Hepatocyte (in vitro differentiated cells): ENCODE data around the gene LRRC26. TPM values are rescaled to one million over a fixed set of nuclear protein-coding genes. Genes with fewer than 3 reads are reported as not detected.

Experiments used
- DNase-seq: peaks from one replicate; pipeline ENCODE4 v3.0.0-alpha.2; 2016; ENCODE audit warnings: low spot score
- H2AFZ ChIP-seq: fragments of 200-600 bp; sonication (generic); 2 replicates; pipeline ENCODE4 v1.6.0; 2016; ENCODE audit warnings: antibody characterized with exemption, mild to moderate bottlenecking
- H3K27ac ChIP-seq: fragments of 200-600 bp; sonication (generic); 2 replicates; pipeline ENCODE4 v1.5.1; 2016; ENCODE audit warnings: mild to moderate bottlenecking
- H3K27me3 ChIP-seq: fragments of 200-600 bp; sonication (generic); 2 replicates; pipeline ENCODE4 v1.6.1; 2016
- H3K36me3 ChIP-seq: fragments of 200-600 bp; sonication (generic); replicated peaks from 2 replicates; pipeline ENCODE4 v1.5.1; 2016; ENCODE audit warnings: low read depth; ENCODE audit not compliant: insufficient read depth
- H3K4me1 ChIP-seq: fragments of 200-600 bp; sonication (generic); 2 replicates; pipeline ENCODE4 v1.5.1; 2016; ENCODE audit warnings: mild to moderate bottlenecking, moderate library complexity; ENCODE audit not compliant: insufficient read depth
- H3K4me2 ChIP-seq: fragments of 200-600 bp; sonication (generic); 2 replicates; pipeline ENCODE4 v1.6.0; 2016
- H3K4me3 ChIP-seq: fragments of 200-600 bp; sonication (generic); 2 replicates; pipeline ENCODE4 v1.5.1; 2016; ENCODE audit warnings: mild to moderate bottlenecking
- H3K79me2 ChIP-seq: fragments of 200-600 bp; sonication (generic); 2 replicates; pipeline ENCODE4 v1.6.0; 2017; ENCODE audit warnings: mild to moderate bottlenecking
- H3K9me2 ChIP-seq: fragments of 200-600 bp; sonication (generic); replicated peaks from 2 replicates; pipeline ENCODE4 v1.6.0; 2017; ENCODE audit warnings: mild to moderate bottlenecking; ENCODE audit not compliant: insufficient read depth
- H3K9me3 ChIP-seq: fragments of 200-600 bp; sonication (generic); 2 replicates; pipeline ENCODE4 v1.5.1; 2016; ENCODE audit warnings: low read depth, mild to moderate bottlenecking
- H4K20me1 ChIP-seq: fragments of 200-600 bp; sonication (generic); 2 replicates; pipeline ENCODE4 v1.6.0; 2016; ENCODE audit warnings: mild to moderate bottlenecking; ENCODE audit not compliant: insufficient read depth, poor library complexity, severe bottlenecking
- CTCF ChIP-seq: fragments of 200-600 bp; sonication (generic); IDR thresholded peaks from 2 replicates; pipeline ENCODE4 v1.5.1; 2016; ENCODE audit warnings: antibody characterized with exemption, mild to moderate bottlenecking; ENCODE audit not compliant: poor library complexity
- EZH2 ChIP-seq: fragments of 200-600 bp; sonication (generic); IDR thresholded peaks from 2 replicates; pipeline ENCODE4 v1.6.1; 2016; ENCODE audit warnings: antibody characterized with exemption, mild to moderate bottlenecking, borderline replicate concordance
- EZH2phosphoT487 ChIP-seq: fragments of 200-600 bp; sonication (generic); IDR thresholded peaks from one replicate; pipeline ENCODE4 v1.6.1; 2018; ENCODE audit warnings: antibody characterized with exemption, mild to moderate bottlenecking, low read depth, moderate library complexity; ENCODE audit not compliant: unreplicated experiment, severe bottlenecking
- WGBS: methylation state at CpG from one replicate; pipeline ENCODE4 v1.1.6; 2016; ENCODE audit warnings: low lambda C conversion rate; ENCODE audit errors: missing lambda C conversion rate; 5-methylcytosine and 5-hydroxymethylcytosine counted together
- polyA plus RNA-seq: library from polyadenylated mRNA; unstranded; fragments of >200 nt; fragmentation: Nextera tagmentation; extraction: Ambion mirVana; gene quantifications from 2 replicates; pipeline ENCODE4 v1.2.1, GENCODE V29; 2016
- total RNA-seq: library from RNA; depleted of rRNA; stranded (reverse); fragments of >200 nt; gene quantifications from 2 replicates; pipeline ENCODE4 v1.2.3, GENCODE V29; 2014

LRRC26 gene
- total and polyA plus RNA-seq, 2 experiments from 2014 or later, result 0.73 to 2.6 TPM

DNA sequence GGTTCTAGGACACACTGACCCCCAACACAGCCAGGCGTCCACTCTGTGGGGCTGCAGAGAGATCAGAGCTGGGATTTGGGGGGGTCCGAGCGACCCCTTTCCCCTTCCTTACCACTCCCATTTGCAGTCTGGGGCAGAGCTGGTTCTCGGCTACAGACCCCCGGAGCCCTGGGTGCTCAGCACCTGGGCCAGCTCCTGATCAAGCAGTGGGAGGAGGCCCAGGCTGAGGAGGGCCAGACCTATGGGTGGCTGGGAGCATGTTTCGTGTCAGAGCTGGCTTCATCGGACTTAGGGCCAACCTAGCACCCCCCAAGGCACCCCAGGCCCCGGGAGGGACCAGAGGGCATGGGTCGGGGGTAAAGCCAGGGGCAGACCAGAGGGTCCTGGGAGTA lies 23.3 kb downstream of the LRRC26 start:
- DNase-seq, result no peak
- TF ChIP-seq CTCF (no peak), EZH2 (no peak), EZH2phosphoT487 (no peak)
- no peak overlapping the region for H3K4me2 ChIP-seq
- no peaks in the 10 kb centered on the region for H3K4me1 ChIP-seq
- 62% methylated on average over 8 of the region's 9 CpGs for WGBS
- H3K4me3 ChIP-seq, result no peak overlapping the region
- no peaks in the 10 kb centered on the region for H3K9me3 ChIP-seq
- H4K20me1 ChIP-seq, result no peaks in the 10 kb centered on the region
- no peak overlapping the region for H2AFZ ChIP-seq
- no peaks in the 10 kb centered on the region for H3K36me3 ChIP-seq
- H3K27ac ChIP-seq, result no peak overlapping the region
- no peaks in the 10 kb centered on the region for H3K9me2 ChIP-seq
- H3K79me2 ChIP-seq, result no peaks in the 10 kb centered on the region
- peaks cover 19% of the 10 kb centered on the region for H3K27me3 ChIP-seq

DNA sequence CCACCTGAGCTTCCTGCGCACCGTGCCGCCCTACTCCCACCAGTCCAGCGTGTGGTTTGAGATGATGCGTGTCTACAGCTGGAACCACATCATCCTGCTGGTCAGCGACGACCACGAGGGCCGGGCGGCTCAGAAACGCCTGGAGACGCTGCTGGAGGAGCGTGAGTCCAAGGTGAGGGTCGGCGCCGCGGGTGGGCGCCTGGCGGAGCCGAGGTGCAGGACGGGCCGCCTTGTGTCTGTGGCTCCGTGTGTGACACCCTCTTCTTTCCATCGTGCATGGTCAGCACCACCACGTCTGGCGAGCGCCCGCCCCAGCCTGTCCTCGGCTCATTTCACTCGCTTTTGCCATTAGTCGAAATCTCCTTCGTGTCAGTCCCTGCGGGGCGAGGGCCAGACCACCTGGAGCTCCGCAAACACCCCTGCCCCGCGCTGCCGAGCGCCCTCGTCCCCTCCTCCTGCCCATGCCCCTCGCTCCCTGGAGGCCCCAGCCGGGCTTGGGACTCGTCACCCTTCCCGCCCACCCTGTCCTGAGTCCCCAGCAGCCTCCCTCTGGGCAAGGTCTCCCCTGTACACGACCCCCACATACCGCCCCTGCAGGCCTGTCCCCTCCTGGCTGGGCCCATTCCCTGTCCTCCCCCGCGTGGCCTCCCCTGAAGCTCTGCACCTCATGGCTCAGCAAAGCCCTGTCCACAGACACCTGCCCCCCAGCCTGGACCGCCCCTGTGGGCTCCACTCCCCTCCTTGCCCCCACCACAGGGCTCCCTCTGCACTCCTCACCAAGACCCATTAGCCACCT lies 23.9 kb downstream of the LRRC26 start:
- Histone ChIP-seq H3K9me2 (no peaks in the 10 kb centered on the region), H4K20me1 (no peaks in the 10 kb centered on the region), H3K4me1 (no peaks in the 10 kb centered on the region), H3K4me2 (no peak overlapping the region), H3K79me2 (no peaks in the 10 kb centered on the region), H3K4me3 (no peak overlapping the region), H3K27ac (no peak overlapping the region), H3K36me3 (no peaks in the 10 kb centered on the region), H2AFZ (no peak overlapping the region), H3K27me3 (peaks cover 25% of the 10 kb centered on the region), H3K9me3 (no peaks in the 10 kb centered on the region)
- WGBS, result 54% methylated on average over 20 of the region's 49 CpGs
- DNase-seq, result no peak
- TF ChIP-seq CTCF (no peak), EZH2 (no peak), EZH2phosphoT487 (no peak)

GRCh38 chr9:137143459-137143858 lies 26.4 kb downstream of the LRRC26 start:
- TF ChIP-seq CTCF, result no peak
- no peak for TF ChIP-seq EZH2phosphoT487
- no peak for TF ChIP-seq EZH2
- peaks cover 47% of the 10 kb centered on the region for H3K27me3 ChIP-seq
- no peaks in the 10 kb centered on the region for H4K20me1 ChIP-seq
- H3K4me1 ChIP-seq, result no peaks in the 10 kb centered on the region
- WGBS, result 85% methylated on average over 4 of the region's 4 CpGs
- no peak overlapping the region for H3K27ac ChIP-seq
- DNase-seq, result no peak
- no peak overlapping the region for H3K4me2 ChIP-seq
- no peaks in the 10 kb centered on the region for H3K9me2 ChIP-seq
- H2AFZ ChIP-seq, result no peak overlapping the region
- no peaks in the 10 kb centered on the region for H3K79me2 ChIP-seq
- no peaks in the 10 kb centered on the region for H3K9me3 ChIP-seq
- no peak overlapping the region for H3K4me3 ChIP-seq
- no peaks in the 10 kb centered on the region for H3K36me3 ChIP-seq
